ENCODE data around the gene REPS1. TPM values are rescaled to one million over a fixed set of nuclear protein-coding genes. Genes with fewer than 3 reads are reported as not detected.
A peak's percentile ranks its signal among the peaks of the same experiment; 100 is the strongest.

The REPS1 gene
- total RNA-seq, 1 experiment from 2014 or later: 55.1 TPM

DNA sequence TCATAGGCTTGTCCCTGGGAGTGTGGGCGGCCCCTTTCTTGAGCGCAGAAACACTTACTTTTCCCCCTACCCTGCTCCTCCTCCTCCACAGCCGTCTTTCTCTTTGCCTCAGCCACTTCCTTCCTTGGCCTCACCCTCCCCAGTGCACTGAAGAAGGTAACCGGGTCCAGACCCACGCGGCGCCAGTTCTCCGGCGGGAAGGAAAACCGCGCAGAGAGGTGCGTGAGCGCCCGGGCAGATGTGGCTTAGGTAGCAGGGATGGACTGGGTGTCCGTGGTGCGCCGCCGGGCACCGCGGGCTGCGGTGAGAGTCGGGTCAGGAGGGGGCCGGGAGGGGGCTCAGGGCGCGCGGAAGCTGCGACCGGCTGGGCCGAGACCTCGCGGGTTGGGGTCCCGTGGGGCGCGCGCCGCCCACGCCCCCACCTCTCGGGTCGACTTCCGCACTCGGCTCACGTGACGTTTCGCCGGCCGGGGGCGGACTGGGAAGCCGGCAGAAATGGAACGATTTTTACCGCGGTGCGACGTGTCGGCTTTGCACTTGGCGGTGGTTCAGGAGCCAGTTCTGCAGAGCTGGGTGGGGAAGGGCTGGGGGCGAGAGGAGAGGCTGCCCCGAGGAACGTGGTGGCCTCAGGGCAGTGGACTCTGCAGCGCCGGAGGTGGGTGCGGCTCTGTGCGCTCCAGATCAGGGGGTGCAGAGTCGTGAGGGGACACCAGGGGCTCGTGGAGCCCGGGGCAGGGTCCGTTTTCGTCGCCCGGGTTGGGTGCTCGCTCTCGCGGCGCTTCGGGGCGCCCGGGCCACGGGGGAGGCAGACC, 40.8 kb upstream of the REPS1 start, which contains the start of gene ABRACL (continued):
- TF ChIP-seq ZBTB21 (CRISPR knock-in tag; IDR thresholded peaks at IDR 0.05; ENCODE audit: borderline replicate concordance): no peak
- no peak for TF ChIP-seq ZNF416 (CRISPR knock-in tag; IDR thresholded peaks at IDR 0.05)
- no peak for TF ChIP-seq ZNF263 (CRISPR knock-in tag; IDR thresholded peaks at IDR 0.05; ENCODE audit: low read depth)
- no peak for TF ChIP-seq KAT7 (CRISPR knock-in tag; IDR thresholded peaks at IDR 0.05; ENCODE audit: borderline replicate concordance)
- TF ChIP-seq ELF4 (CRISPR knock-in tag; IDR thresholded peaks at IDR 0.05; ENCODE audit: low read depth): no peak
- no peak for TF ChIP-seq NFE2L1 (CRISPR knock-in tag; IDR thresholded peaks at IDR 0.05)
- TF ChIP-seq, protein P1, sequence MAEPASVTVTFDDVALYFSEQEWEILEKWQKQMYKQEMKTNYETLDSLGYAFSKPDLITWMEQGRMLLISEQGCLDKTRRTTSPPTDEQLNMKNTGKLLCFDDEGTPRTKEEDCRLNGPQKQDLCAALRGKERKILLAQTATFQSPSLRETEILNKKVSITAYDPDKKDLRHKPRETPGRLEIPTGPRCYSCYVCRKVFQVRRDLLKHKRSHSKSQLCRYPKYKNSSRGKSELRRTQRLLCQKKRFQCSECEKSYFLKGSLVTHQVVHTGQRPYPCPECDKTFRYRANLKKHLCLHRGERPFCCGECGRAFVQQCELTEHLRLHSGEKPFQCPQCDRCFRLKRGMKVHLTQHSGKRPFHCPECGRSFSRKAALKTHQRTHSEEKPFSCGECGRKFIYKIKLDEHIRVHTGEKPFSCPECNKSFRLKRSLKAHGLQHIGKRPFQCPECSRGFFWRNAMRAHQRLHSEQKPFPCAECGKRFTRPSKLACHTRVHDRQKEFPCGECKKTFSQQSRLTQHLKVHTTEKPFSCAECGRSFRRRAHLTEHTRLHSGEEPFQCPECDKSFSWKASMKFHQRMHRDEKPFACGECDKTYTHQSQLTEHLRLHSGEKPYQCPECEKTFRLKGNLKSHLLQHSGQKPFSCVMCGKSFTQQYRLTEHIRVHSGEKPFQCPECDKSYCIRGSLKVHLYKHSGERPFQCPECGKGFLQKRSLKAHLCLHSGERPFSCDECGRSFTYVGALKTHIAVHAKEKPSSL (CRISPR knock-in tag; conservative IDR thresholded peaks at IDR 0.05): no peak
- TF ChIP-seq CREM (CRISPR knock-in tag; IDR thresholded peaks at IDR 0.05): no peak
- TF ChIP-seq TP53 (CRISPR knock-in tag; IDR thresholded peaks at IDR 0.05): peak; percentile 65
- TF ChIP-seq, protein P2, sequence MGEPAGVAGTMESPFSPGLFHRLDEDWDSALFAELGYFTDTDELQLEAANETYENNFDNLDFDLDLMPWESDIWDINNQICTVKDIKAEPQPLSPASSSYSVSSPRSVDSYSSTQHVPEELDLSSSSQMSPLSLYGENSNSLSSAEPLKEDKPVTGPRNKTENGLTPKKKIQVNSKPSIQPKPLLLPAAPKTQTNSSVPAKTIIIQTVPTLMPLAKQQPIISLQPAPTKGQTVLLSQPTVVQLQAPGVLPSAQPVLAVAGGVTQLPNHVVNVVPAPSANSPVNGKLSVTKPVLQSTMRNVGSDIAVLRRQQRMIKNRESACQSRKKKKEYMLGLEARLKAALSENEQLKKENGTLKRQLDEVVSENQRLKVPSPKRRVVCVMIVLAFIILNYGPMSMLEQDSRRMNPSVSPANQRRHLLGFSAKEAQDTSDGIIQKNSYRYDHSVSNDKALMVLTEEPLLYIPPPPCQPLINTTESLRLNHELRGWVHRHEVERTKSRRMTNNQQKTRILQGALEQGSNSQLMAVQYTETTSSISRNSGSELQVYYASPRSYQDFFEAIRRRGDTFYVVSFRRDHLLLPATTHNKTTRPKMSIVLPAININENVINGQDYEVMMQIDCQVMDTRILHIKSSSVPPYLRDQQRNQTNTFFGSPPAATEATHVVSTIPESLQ (CRISPR knock-in tag; IDR thresholded peaks at IDR 0.05): no peak
- no peak for TF ChIP-seq RORB (CRISPR knock-in tag; IDR thresholded peaks at IDR 0.05)
- TF ChIP-seq, protein P3, sequence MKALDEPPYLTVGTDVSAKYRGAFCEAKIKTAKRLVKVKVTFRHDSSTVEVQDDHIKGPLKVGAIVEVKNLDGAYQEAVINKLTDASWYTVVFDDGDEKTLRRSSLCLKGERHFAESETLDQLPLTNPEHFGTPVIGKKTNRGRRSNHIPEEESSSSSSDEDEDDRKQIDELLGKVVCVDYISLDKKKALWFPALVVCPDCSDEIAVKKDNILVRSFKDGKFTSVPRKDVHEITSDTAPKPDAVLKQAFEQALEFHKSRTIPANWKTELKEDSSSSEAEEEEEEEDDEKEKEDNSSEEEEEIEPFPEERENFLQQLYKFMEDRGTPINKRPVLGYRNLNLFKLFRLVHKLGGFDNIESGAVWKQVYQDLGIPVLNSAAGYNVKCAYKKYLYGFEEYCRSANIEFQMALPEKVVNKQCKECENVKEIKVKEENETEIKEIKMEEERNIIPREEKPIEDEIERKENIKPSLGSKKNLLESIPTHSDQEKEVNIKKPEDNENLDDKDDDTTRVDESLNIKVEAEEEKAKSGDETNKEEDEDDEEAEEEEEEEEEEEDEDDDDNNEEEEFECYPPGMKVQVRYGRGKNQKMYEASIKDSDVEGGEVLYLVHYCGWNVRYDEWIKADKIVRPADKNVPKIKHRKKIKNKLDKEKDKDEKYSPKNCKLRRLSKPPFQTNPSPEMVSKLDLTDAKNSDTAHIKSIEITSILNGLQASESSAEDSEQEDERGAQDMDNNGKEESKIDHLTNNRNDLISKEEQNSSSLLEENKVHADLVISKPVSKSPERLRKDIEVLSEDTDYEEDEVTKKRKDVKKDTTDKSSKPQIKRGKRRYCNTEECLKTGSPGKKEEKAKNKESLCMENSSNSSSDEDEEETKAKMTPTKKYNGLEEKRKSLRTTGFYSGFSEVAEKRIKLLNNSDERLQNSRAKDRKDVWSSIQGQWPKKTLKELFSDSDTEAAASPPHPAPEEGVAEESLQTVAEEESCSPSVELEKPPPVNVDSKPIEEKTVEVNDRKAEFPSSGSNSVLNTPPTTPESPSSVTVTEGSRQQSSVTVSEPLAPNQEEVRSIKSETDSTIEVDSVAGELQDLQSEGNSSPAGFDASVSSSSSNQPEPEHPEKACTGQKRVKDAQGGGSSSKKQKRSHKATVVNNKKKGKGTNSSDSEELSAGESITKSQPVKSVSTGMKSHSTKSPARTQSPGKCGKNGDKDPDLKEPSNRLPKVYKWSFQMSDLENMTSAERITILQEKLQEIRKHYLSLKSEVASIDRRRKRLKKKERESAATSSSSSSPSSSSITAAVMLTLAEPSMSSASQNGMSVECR (CRISPR knock-in tag; IDR thresholded peaks at IDR 0.05; ENCODE audit: borderline replicate concordance): no peak
- TF ChIP-seq NFYB (CRISPR knock-in tag; conservative IDR thresholded peaks at IDR 0.05; ENCODE audit: low read depth): no peak
- TF ChIP-seq, protein P4, sequence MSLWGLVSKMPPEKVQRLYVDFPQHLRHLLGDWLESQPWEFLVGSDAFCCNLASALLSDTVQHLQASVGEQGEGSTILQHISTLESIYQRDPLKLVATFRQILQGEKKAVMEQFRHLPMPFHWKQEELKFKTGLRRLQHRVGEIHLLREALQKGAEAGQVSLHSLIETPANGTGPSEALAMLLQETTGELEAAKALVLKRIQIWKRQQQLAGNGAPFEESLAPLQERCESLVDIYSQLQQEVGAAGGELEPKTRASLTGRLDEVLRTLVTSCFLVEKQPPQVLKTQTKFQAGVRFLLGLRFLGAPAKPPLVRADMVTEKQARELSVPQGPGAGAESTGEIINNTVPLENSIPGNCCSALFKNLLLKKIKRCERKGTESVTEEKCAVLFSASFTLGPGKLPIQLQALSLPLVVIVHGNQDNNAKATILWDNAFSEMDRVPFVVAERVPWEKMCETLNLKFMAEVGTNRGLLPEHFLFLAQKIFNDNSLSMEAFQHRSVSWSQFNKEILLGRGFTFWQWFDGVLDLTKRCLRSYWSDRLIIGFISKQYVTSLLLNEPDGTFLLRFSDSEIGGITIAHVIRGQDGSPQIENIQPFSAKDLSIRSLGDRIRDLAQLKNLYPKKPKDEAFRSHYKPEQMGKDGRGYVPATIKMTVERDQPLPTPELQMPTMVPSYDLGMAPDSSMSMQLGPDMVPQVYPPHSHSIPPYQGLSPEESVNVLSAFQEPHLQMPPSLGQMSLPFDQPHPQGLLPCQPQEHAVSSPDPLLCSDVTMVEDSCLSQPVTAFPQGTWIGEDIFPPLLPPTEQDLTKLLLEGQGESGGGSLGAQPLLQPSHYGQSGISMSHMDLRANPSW (CRISPR knock-in tag; conservative IDR thresholded peaks at IDR 0.05; ENCODE audit: low read depth): no peak
- TF ChIP-seq, protein P5, sequence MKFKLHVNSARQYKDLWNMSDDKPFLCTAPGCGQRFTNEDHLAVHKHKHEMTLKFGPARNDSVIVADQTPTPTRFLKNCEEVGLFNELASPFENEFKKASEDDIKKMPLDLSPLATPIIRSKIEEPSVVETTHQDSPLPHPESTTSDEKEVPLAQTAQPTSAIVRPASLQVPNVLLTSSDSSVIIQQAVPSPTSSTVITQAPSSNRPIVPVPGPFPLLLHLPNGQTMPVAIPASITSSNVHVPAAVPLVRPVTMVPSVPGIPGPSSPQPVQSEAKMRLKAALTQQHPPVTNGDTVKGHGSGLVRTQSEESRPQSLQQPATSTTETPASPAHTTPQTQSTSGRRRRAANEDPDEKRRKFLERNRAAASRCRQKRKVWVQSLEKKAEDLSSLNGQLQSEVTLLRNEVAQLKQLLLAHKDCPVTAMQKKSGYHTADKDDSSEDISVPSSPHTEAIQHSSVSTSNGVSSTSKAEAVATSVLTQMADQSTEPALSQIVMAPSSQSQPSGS (CRISPR knock-in tag; IDR thresholded peaks at IDR 0.05; ENCODE audit: borderline replicate concordance, low read depth): no peak
- no peak for TF ChIP-seq NR1H2 (CRISPR knock-in tag; IDR thresholded peaks at IDR 0.05)
- TF ChIP-seq, protein P6, sequence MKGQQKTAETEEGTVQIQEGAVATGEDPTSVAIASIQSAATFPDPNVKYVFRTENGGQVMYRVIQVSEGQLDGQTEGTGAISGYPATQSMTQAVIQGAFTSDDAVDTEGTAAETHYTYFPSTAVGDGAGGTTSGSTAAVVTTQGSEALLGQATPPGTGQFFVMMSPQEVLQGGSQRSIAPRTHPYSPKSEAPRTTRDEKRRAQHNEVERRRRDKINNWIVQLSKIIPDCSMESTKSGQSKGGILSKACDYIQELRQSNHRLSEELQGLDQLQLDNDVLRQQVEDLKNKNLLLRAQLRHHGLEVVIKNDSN (CRISPR knock-in tag; IDR thresholded peaks at IDR 0.05): peak; percentile 91
- TF ChIP-seq, protein P7, sequence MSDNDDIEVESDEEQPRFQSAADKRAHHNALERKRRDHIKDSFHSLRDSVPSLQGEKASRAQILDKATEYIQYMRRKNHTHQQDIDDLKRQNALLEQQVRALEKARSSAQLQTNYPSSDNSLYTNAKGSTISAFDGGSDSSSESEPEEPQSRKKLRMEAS (CRISPR knock-in tag; IDR thresholded peaks at IDR 0.05): peak; percentile 46
- TF ChIP-seq ZNF423 (CRISPR knock-in tag; IDR thresholded peaks at IDR 0.05): 0 out of 2 replicates have a peak, but pooled peaks have one; percentile 42
- TF ChIP-seq, protein P8, sequence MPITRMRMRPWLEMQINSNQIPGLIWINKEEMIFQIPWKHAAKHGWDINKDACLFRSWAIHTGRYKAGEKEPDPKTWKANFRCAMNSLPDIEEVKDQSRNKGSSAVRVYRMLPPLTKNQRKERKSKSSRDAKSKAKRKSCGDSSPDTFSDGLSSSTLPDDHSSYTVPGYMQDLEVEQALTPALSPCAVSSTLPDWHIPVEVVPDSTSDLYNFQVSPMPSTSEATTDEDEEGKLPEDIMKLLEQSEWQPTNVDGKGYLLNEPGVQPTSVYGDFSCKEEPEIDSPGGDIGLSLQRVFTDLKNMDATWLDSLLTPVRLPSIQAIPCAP (CRISPR knock-in tag; IDR thresholded peaks at IDR 0.05): no peak
- TF ChIP-seq, protein P9, sequence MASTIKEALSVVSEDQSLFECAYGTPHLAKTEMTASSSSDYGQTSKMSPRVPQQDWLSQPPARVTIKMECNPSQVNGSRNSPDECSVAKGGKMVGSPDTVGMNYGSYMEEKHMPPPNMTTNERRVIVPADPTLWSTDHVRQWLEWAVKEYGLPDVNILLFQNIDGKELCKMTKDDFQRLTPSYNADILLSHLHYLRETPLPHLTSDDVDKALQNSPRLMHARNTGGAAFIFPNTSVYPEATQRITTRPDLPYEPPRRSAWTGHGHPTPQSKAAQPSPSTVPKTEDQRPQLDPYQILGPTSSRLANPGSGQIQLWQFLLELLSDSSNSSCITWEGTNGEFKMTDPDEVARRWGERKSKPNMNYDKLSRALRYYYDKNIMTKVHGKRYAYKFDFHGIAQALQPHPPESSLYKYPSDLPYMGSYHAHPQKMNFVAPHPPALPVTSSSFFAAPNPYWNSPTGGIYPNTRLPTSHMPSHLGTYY (CRISPR knock-in tag; IDR thresholded peaks at IDR 0.05): no peak
- TF ChIP-seq ZNF317 (CRISPR knock-in tag; IDR thresholded peaks at IDR 0.05; ENCODE audit: borderline replicate concordance, low read depth): no peak
